ENCODE measurements around the gene WWC2.

The WWC2 gene

GRCh38 chr4:183213996-183214395, 114.9 kb downstream of the WWC2 start:
- Histone ChIP-seq H3K4me3 (no peak overlapping the region), H3K4me1 (no peaks in the 10 kb centered on the region), H4K20me1 (no peaks in the 10 kb centered on the region), H3K36me3 (no peaks in the 10 kb centered on the region), H3K4me2 (no peak overlapping the region), H3K27me3 (no peaks in the 10 kb centered on the region), H3K9me3 (no peaks in the 10 kb centered on the region), H3K9ac (no peak overlapping the region), H3K27ac (no peak overlapping the region)
- TF ChIP-seq Cebpa-rat (IDR thresholded peaks at IDR 0.05): no peak

DNA sequence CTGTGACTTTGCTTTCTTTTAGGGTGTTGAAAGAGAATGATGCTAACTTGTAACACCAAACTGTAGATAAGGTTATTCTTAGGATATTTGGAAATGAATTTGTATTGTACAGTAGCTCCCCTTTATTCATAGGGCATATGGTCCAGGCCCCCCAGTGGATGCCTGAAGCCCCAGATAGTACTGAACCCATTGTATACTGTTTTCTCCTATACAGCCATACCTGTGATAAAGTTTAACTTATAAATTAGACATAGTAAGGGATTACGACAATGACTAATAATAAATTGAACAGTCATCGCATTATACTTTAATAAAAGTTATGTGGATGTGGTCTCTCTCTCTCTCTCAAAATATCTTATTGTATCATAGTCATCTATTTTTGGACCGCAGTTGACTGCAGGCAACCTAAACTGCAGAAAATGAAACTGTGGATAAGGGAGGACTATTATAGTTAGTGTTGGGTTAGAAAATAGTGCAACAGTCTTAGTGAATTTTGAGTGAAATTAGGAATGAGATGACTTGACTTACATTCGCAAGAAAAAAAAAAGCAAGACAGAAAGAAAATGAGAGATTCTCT, 115.9 kb downstream of the WWC2 start:
- Histone ChIP-seq H3K9ac (no peak overlapping the region), H3K36me3 (no peaks in the 10 kb centered on the region), H4K20me1 (no peaks in the 10 kb centered on the region), H3K27ac (no peak overlapping the region), H3K27me3 (no peaks in the 10 kb centered on the region), H3K4me1 (no peaks in the 10 kb centered on the region), H3K9me3 (no peaks in the 10 kb centered on the region), H3K4me2 (no peak overlapping the region), H3K4me3 (no peak overlapping the region)
- TF ChIP-seq Cebpa-rat (IDR thresholded peaks at IDR 0.05): no peak

GRCh38 chr4:183220236-183220635, 121.2 kb downstream of the WWC2 start:
- Histone ChIP-seq H3K36me3 (no peaks in the 10 kb centered on the region), H3K27ac (no peak overlapping the region), H3K4me3 (no peak overlapping the region), H3K27me3 (no peaks in the 10 kb centered on the region), H3K9me3 (no peaks in the 10 kb centered on the region), H3K9ac (no peak overlapping the region), H3K4me2 (no peak overlapping the region), H4K20me1 (no peaks in the 10 kb centered on the region), H3K4me1 (no peaks in the 10 kb centered on the region)
- no peak for TF ChIP-seq Cebpa-rat (IDR thresholded peaks at IDR 0.05)

DNA sequence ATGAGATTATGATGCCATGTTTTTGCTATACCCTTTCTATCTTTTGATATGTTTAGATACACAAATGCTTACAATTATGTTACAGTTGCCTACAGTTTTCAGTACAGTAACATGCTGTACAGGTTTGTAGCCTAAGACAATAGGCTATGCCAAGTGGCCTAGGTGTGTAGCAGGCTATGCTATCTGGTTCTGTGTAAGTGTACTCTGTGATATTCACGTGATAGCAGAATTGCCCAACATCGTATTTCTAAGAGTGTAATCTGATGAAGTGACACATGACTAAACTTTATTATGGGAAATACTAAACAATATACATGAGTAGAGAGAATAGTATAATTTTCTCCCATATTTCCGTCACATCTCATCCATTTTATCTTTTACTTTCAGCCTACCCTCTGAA, 124.0 kb downstream of the WWC2 start:
- no peak overlapping the region for H3K4me2 ChIP-seq
- H3K4me3 ChIP-seq: no peak overlapping the region
- no peaks in the 10 kb centered on the region for H3K9me3 ChIP-seq
- no peak overlapping the region for H3K9ac ChIP-seq
- no peak overlapping the region for H3K27ac ChIP-seq
- no peaks in the 10 kb centered on the region for H3K4me1 ChIP-seq
- no peaks in the 10 kb centered on the region for H3K36me3 ChIP-seq
- H3K27me3 ChIP-seq: no peaks in the 10 kb centered on the region
- no peaks in the 10 kb centered on the region for H4K20me1 ChIP-seq
- no peak for TF ChIP-seq Cebpa-rat (IDR thresholded peaks at IDR 0.05)

DNA sequence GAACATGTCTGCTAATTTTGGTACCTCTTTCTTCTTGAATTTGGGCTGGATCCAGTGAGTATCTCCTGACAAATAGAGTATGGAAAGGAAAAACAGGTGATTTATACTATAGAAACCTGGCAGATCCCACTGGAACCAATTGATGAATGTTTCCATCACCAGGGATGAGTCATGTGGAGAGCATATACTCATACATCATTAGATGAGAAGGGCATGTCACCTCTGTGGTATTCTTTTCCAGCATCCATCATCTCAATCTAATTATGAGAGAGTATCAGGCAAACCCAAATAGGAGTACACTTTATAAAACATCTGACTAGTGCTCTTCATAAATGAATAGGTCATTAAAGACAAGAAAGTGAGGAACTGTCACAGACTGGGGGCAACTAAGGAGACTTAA, 130.3 kb downstream of the WWC2 start:
- Histone ChIP-seq H3K27me3 (no peaks in the 10 kb centered on the region), H3K4me3 (no peak overlapping the region), H3K9me3 (no peaks in the 10 kb centered on the region), H3K4me2 (no peak overlapping the region), H3K36me3 (no peaks in the 10 kb centered on the region), H3K27ac (no peak overlapping the region), H3K9ac (no peak overlapping the region), H4K20me1 (no peaks in the 10 kb centered on the region), H3K4me1 (no peaks in the 10 kb centered on the region)
- no peak for TF ChIP-seq Cebpa-rat (IDR thresholded peaks at IDR 0.05)

DNA sequence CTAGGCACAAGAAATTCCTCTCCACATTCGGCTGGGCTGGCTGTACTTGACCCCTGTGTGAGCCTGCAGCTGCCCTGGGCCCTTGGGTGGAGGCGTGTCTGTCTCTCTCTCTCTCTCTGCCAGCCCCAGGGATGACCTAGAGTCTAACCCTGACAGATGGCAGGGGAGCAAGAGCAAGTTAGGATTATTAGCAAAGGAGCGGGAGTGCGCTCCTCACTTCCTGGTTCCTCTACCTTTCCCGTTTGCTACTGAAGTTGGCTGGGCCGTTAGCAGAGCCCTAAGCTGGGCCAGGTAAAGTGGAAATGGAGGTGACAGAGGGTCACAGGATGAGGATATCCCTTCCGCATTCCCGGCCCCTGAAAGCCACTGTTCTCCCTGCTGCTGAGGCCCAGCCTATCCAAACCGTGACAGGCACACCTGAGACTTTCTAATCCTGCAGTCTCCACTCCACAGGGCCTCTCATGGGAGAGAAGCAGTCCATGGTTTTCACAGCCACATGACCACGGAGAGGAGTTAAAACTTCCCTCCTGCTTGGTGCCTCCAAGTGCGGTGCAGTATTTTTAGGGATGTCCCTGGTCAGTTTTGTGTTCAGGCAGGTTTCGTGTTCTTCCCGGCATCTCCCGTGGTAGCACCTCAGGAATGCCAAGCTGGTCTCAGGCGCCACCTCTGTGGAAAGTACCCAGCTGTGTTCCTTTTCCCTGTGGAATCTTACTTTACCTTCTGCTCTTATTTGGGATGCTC, 141.7 kb downstream of the WWC2 start:
- no peak overlapping the region for H3K4me2 ChIP-seq
- H3K27ac ChIP-seq: no peak overlapping the region

GRCh38 chr4:183241322-183241640, 142.2 kb downstream of the WWC2 start:
- Histone ChIP-seq H3K9me3 (peaks cover 7% of the 10 kb centered on the region), H3K36me3 (peaks cover 10% of the 10 kb centered on the region), H3K4me2 (no peak overlapping the region), H4K20me1 (no peaks in the 10 kb centered on the region), H3K4me3 (no peak overlapping the region), H3K9ac (no peak overlapping the region), H3K27me3 (no peaks in the 10 kb centered on the region), H3K27ac (no peak overlapping the region), H3K4me1 (peaks cover 11% of the 10 kb centered on the region)
- TF ChIP-seq Cebpa-rat (IDR thresholded peaks at IDR 0.05): no peak

More for the DNA sequence above, 141.7 kb downstream of the WWC2 start:
- Histone ChIP-seq H3K9ac (no peak overlapping the region), H3K4me3 (no peak overlapping the region), H3K4me1 (peaks cover 11% of the 10 kb centered on the region), H4K20me1 (no peaks in the 10 kb centered on the region), H3K9me3 (peaks cover 10% of the 10 kb centered on the region), H3K36me3 (peaks cover 10% of the 10 kb centered on the region), H3K27me3 (no peaks in the 10 kb centered on the region)
- no peak for TF ChIP-seq Cebpa-rat (IDR thresholded peaks at IDR 0.05)

GRCh38 chr4:183241721-183242151, 142.7 kb downstream of the WWC2 start:
- Histone ChIP-seq H3K4me1 (peaks cover 11% of the 10 kb centered on the region), H3K9me3 (peaks cover 3% of the 10 kb centered on the region; the same call in 1 of the 2 replicates), H3K4me3 (no peak overlapping the region), H3K27ac (no peak overlapping the region), H3K36me3 (peaks cover 10% of the 10 kb centered on the region), H3K9ac (no peak overlapping the region), H3K4me2 (no peak overlapping the region), H4K20me1 (no peaks in the 10 kb centered on the region), H3K27me3 (no peaks in the 10 kb centered on the region)
- no peak for TF ChIP-seq Cebpa-rat (IDR thresholded peaks at IDR 0.05)

GRCh38 chr4:183242291-183242690, 143.2 kb downstream of the WWC2 start:
- Histone ChIP-seq H3K27ac (no peak overlapping the region), H3K4me1 (peaks cover 11% of the 10 kb centered on the region), H3K9me3 (no peaks in the 10 kb centered on the region), H3K9ac (no peak overlapping the region), H3K36me3 (peaks cover 10% of the 10 kb centered on the region), H3K4me3 (no peak overlapping the region), H3K4me2 (no peak overlapping the region), H4K20me1 (no peaks in the 10 kb centered on the region), H3K27me3 (no peaks in the 10 kb centered on the region)
- TF ChIP-seq Cebpa-rat (IDR thresholded peaks at IDR 0.05): no peak

DNA sequence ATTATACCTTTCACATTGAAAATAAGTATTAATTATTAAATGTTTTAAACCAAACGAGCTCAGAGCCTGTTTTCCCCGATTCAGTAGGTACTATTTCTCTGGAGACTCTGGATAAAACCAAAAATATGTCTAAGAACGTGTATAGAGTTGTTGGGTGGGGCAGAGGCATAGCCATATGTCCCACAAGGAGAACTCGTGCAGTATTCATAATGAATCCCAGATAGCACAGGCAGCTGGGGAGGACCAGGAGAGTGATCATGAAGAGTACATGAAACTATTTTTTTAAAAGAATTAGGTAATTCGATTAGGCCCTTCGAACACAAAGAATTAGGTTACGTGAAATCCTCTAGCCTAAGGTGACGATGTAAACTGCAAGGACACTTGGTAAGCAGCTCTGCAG, 145.0 kb downstream of the WWC2 start:
- no peak for TF ChIP-seq Cebpa-rat (IDR thresholded peaks at IDR 0.05)
- H3K9me3 ChIP-seq: no peaks in the 10 kb centered on the region
- H3K9ac ChIP-seq: no peak overlapping the region
- no peak overlapping the region for H3K27ac ChIP-seq
- H4K20me1 ChIP-seq: no peaks in the 10 kb centered on the region
- H3K4me2 ChIP-seq: no peak overlapping the region
- H3K36me3 ChIP-seq: peaks cover 10% of the 10 kb centered on the region
- H3K4me3 ChIP-seq: no peak overlapping the region
- H3K4me1 ChIP-seq: peaks cover 11% of the 10 kb centered on the region
- no peaks in the 10 kb centered on the region for H3K27me3 ChIP-seq
